Hepatocyte (in vitro differentiated cells): Measurements from ENCODE around the gene KLC4.

Experiments used
- CTCF ChIP-seq: fragments of 200-600 bp; sonication (generic); IDR thresholded peaks from 2 replicates; pipeline ENCODE4 v1.5.1; 2016; ENCODE audit warnings: antibody characterized with exemption, mild to moderate bottlenecking; ENCODE audit not compliant: poor library complexity
- EZH2 ChIP-seq: fragments of 200-600 bp; sonication (generic); IDR thresholded peaks from 2 replicates; pipeline ENCODE4 v1.6.1; 2016; ENCODE audit warnings: antibody characterized with exemption, mild to moderate bottlenecking, borderline replicate concordance
- EZH2phosphoT487 ChIP-seq: fragments of 200-600 bp; sonication (generic); IDR thresholded peaks from one replicate; pipeline ENCODE4 v1.6.1; 2018; ENCODE audit warnings: antibody characterized with exemption, mild to moderate bottlenecking, low read depth, moderate library complexity; ENCODE audit not compliant: unreplicated experiment, severe bottlenecking

- TF ChIP-seq CTCF (no peak), EZH2 (no peak), EZH2phosphoT487 (no peak)
Measured at GRCh38 chr6:43103253-43103876, 43.9 kb downstream of the KLC4 start.
